IMR-90 (cell line): Measurements from ENCODE around the gene PINK1. TPM values are rescaled to one million over a fixed set of nuclear protein-coding genes. Genes with fewer than 3 reads are reported as not detected.

Experiments
- ATAC-seq: fragments of 200-7000 bp; cut with Tn5 transposase; 2 replicates; pipeline ENCODE4 v1.9.1; 2020; ENCODE audit warnings: low read depth, mild to moderate bottlenecking, moderate library complexity
- BruUV-seq: library from RNA; stranded (reverse); fragments of 400-500 nt; replicated peaks from 2 replicates; lab custom pipeline; 2021; lab: Mats Ljungman, UMichigan
- CTCF ChIA-PET: fragments of 300-600 bp; formaldehyde crosslinking; extraction: SDS; loops from one replicate; lab custom pipeline; 2021; ENCODE audit warnings: antibody characterized with exemption; lab: Yijun Ruan, JAX
- POLR2A ChIA-PET: fragments of 300-600 bp; sonication (Branson Sonifier 250); formaldehyde crosslinking; loops from one replicate; lab custom pipeline; 2022; ENCODE audit warnings: antibody characterized with exemption; ENCODE audit not compliant: unreplicated experiment; lab: Charles Lee
- DNase-seq: peaks from one replicate; pipeline ENCODE4 v3.0.0; 2013
- H2AFZ ChIP-seq: replicated peaks from 2 replicates; pipeline ENCODE3; 2013; ENCODE audit warnings: low read length, mild to moderate bottlenecking; ENCODE audit not compliant: poor library complexity
- H2AK5ac ChIP-seq: 2 replicates; pipeline ENCODE4 v1.6.1; 2013; ENCODE audit warnings: low read depth, low read length, inconsistent platforms
- H2AK9ac ChIP-seq: replicated peaks from 2 replicates; pipeline ENCODE3; 2013; ENCODE audit warnings: mild to moderate bottlenecking, low read depth, low read length, moderate library complexity; ENCODE audit not compliant: poor library complexity
- H2BK120ac ChIP-seq: 2 replicates; pipeline ENCODE4 v1.6.1; 2013; ENCODE audit warnings: low read depth, low read length, inconsistent platforms
- H2BK15ac ChIP-seq: 3 replicates; pipeline ENCODE4 v1.6.1; 2013; ENCODE audit warnings: low read depth, low read length, inconsistent platforms
- H2BK20ac ChIP-seq: 2 replicates; pipeline ENCODE4 v1.6.1; 2013; ENCODE audit warnings: low read depth, mild to moderate bottlenecking, inconsistent platforms, low read length, moderate library complexity
- H2BK5ac ChIP-seq: 2 replicates; pipeline ENCODE4 v1.6.1; 2013; ENCODE audit warnings: mild to moderate bottlenecking, low read depth, low read length, inconsistent platforms; ENCODE audit not compliant: poor library complexity, severe bottlenecking
- H3K14ac ChIP-seq: replicated peaks from 2 replicates; pipeline ENCODE4 v1.6.1; 2013; ENCODE audit warnings: low read depth, low read length, inconsistent platforms
- H3K18ac ChIP-seq: 2 replicates; pipeline ENCODE4 v1.6.1; 2013; ENCODE audit warnings: low read depth, low read length, control low read depth
- H3K23ac ChIP-seq: 2 replicates; pipeline ENCODE4 v1.6.1; 2013; ENCODE audit warnings: low read depth, low read length, inconsistent platforms
- H3K27ac ChIP-seq: 2 replicates; pipeline ENCODE4 v1.5.1; 2013; ENCODE audit warnings: mild to moderate bottlenecking, control low read depth, low read length; ENCODE audit not compliant: insufficient read depth
- H3K27me3 ChIP-seq: 2 replicates; pipeline ENCODE4 v1.6.1; 2013; ENCODE audit warnings: low read length; ENCODE audit not compliant: control insufficient read depth, insufficient read depth
- H3K36me3 ChIP-seq: 2 replicates; pipeline ENCODE4 v1.6.1; 2013; ENCODE audit warnings: low read length, mixed read lengths; ENCODE audit not compliant: control insufficient read depth, insufficient read depth
- H3K4ac ChIP-seq: 2 replicates; pipeline ENCODE4 v1.6.1; 2013; ENCODE audit warnings: low read depth, low read length, inconsistent platforms
- H3K4me1 ChIP-seq: 2 replicates; pipeline ENCODE4 v1.6.1; 2013; ENCODE audit warnings: low read length, mixed read lengths; ENCODE audit not compliant: control insufficient read depth, insufficient read depth
- H3K4me2 ChIP-seq: 2 replicates; pipeline ENCODE4 v1.6.1; 2013; ENCODE audit warnings: low read depth, mild to moderate bottlenecking, control low read depth, low read length, moderate library complexity
- H3K4me3 ChIP-seq: 2 replicates; pipeline ENCODE4 v1.5.1; 2013; ENCODE audit warnings: low read depth, mild to moderate bottlenecking, control low read depth, low read length, moderate library complexity; ENCODE audit not compliant: insufficient read depth
- H3K56ac ChIP-seq: 2 replicates; pipeline ENCODE4 v1.6.1; 2013; ENCODE audit warnings: low read length, inconsistent platforms; ENCODE audit not compliant: insufficient read depth; ENCODE audit errors: extremely low read depth
- H3K79me1 ChIP-seq, 2 experiments: 2 replicates each; pipeline ENCODE4 v1.6.1; 2013; ENCODE audit warnings: low read length in 2 of 2, inconsistent platforms in 1 of 2, low read depth in 1 of 2
- H3K9ac ChIP-seq: 2 replicates; pipeline ENCODE4 v1.6.1; 2013; ENCODE audit warnings: low read depth, low read length, control low read depth
- H3K9me1 ChIP-seq: 2 replicates; pipeline ENCODE4 v1.6.1; 2013; ENCODE audit warnings: low read length, inconsistent platforms; ENCODE audit not compliant: insufficient read depth
- H3K9me3 ChIP-seq: 2 replicates; pipeline ENCODE4 v1.6.1; 2013; ENCODE audit warnings: low read length; ENCODE audit not compliant: control insufficient read depth, insufficient read depth
- H4K20me1 ChIP-seq: 2 replicates; pipeline ENCODE4 v1.6.1; 2013; ENCODE audit warnings: low read length, inconsistent platforms; ENCODE audit not compliant: insufficient read depth
- H4K5ac ChIP-seq: 2 replicates; pipeline ENCODE4 v1.6.1; 2013; ENCODE audit warnings: mild to moderate bottlenecking, low read depth, low read length, control low read depth
- H4K8ac ChIP-seq, 2 experiments: 2 replicates each; pipeline ENCODE4 v1.6.1; 2013; ENCODE audit warnings: low read depth in 2 of 2, low read length in 2 of 2, control low read depth in 1 of 2, inconsistent platforms in 1 of 2
- H4K91ac ChIP-seq: 2 replicates; pipeline ENCODE4 v1.6.1; 2013; ENCODE audit warnings: low read depth, low read length, inconsistent platforms; ENCODE audit not compliant: insufficient read depth
- ELK1 ChIP-seq: fragments of 150-350 bp; IDR thresholded peaks from 2 replicates; pipeline ENCODE4 v1.6.1; 2016; ENCODE audit warnings: low read depth, mild to moderate bottlenecking, low read length, moderate library complexity, borderline replicate concordance
- MAZ ChIP-seq: IDR thresholded peaks from 2 replicates; pipeline ENCODE4 v1.6.1; 2012; ENCODE audit warnings: low read depth, mild to moderate bottlenecking, low read length, improper control_type of control experiment, moderate library complexity, borderline replicate concordance
- NFE2L2 ChIP-seq: fragments of 150-350 bp; IDR thresholded peaks from 2 replicates; pipeline ENCODE4 v1.6.1; 2016; ENCODE audit warnings: low read depth, mild to moderate bottlenecking, low read length
- RAD21 ChIP-seq: IDR thresholded peaks from 2 replicates; pipeline ENCODE4 v1.6.1; 2012; ENCODE audit warnings: low read length, improper control_type of control experiment
- USF2 ChIP-seq: fragments of 150-350 bp; IDR thresholded peaks from 2 replicates; pipeline ENCODE4 v1.6.1; 2017; ENCODE audit warnings: mild to moderate bottlenecking, antibody characterized with exemption, low read length, low read depth
- WGBS, 2 experiments: methylation state at CpG; one replicate each; pipeline versions ENCODE4 v1.1.5 to v1.1.7; 2013; ENCODE audit warnings: missing lambda C conversion rate in 2 of 2; ENCODE audit not compliant: insufficient read length in 1 of 2; ENCODE audit errors: extremely low coverage in 2 of 2; 5-methylcytosine and 5-hydroxymethylcytosine counted together
- dilution Hi-C: fragments of 300-500 bp; cut with HindIII; formaldehyde crosslinking; loops from one replicate; pipeline ENCODE4 v1.14.3; 2018; ENCODE audit warnings: low sequenced_read_pairs; ENCODE audit not compliant: unreplicated experiment
- in situ Hi-C: fragments of 300-500 bp; cut with MboI; formaldehyde crosslinking; loops from 3 replicates; pipeline ENCODE4 v1.14.3; 2019; ENCODE audit warnings: low sequenced_read_pairs, inconsistent platforms, mixed read lengths
- intact Hi-C: fragments of 100-400 bp; cut with micrococcal nuclease; formaldehyde crosslinking; loops from 2 replicates; pipeline ENCODE4 v1.10.0; 2022
- polyA plus RNA-seq, 3 experiments: library from polyadenylated mRNA; depleted of rRNA; stranded (reverse); fragments of >200 nt; gene quantifications; 2 replicates each; pipeline ENCODE4 v1.2.3, GENCODE V29; 2012; ENCODE audit warnings: low replicate concordance in 1 of 3
- total RNA-seq: library from RNA; depleted of rRNA; stranded (reverse); fragments of >200 nt; gene quantifications from 2 replicates; pipeline ENCODE4 v1.2.3, GENCODE V29; 2012

The PINK1 gene
- total and polyA plus RNA-seq, 2 of the 4 experiments (the other 2 are of a cell fraction), result 52.9 to 55.2 TPM

GRCh38 chr1:20666804-20667203, 33.5 kb downstream of the PINK1 start:
- Histone ChIP-seq H2BK20ac (no peak overlapping the region), H3K4me1 (peaks cover 4% of the 10 kb centered on the region), H2BK5ac (no peak overlapping the region), H3K36me3 (peaks cover 5% of the 10 kb centered on the region), H3K4me2 (no peak overlapping the region), H3K23ac (no peak overlapping the region), H2AFZ (no peak overlapping the region), H3K27ac (no peak overlapping the region), H3K14ac (no peak overlapping the region), H2BK120ac (no peak overlapping the region), H4K20me1 (no peaks in the 10 kb centered on the region), H3K27me3 (no peaks in the 10 kb centered on the region), H3K9ac (no peak overlapping the region), H3K9me3 (no peaks in the 10 kb centered on the region), H4K91ac (no peak overlapping the region), H2AK5ac (no peak overlapping the region), H4K5ac (no peak overlapping the region), H3K9me1 (peaks cover 8% of the 10 kb centered on the region), H3K56ac (no peak overlapping the region), H4K8ac (no peak overlapping the region), H3K18ac (no peak overlapping the region), H3K4me3 (no peak overlapping the region), H2AK9ac (no peak overlapping the region), H2BK15ac (no peak overlapping the region), H3K4ac (no peak overlapping the region), H3K79me1 (peaks cover 5 to 8% of the 10 kb centered on the region in 2 experiments)
- dilution Hi-C loops, result no loop called here
- ChIA-PET CTCF (no interaction called here), POLR2A (no interaction called here)
- no CpG with 5 or more reads among the region's 1 CpG for WGBS, 2 experiments
- TF ChIP-seq ELK1, result no peak
- TF ChIP-seq NFE2L2, result no peak
- TF ChIP-seq MAZ, result no peak
- TF ChIP-seq RAD21, result no peak
- peak; percentile 88 for TF ChIP-seq USF2
- no peak; the same call in 1 of the 2 replicates for ATAC-seq
- intact Hi-C loops, result no loop called here
- peak; percentile 11 for DNase-seq
- in situ Hi-C loops, result no loop called here
- no TSS peak for BruUV-seq
